Stimulated activated CD4-positive, alpha-beta T cell treated with anti-CD3 and anti-CD28 coated beads, Interleukin-2, amount 100 ng/mL, for 4 hours (primary cell): ENCODE measurements around the gene FREY1.

Source experiments
- DNase-seq: peaks from one replicate; pipeline ENCODE4 v3.0.0-alpha.2; 2020; ENCODE audit warnings: low read depth

FREY1 gene

DNA sequence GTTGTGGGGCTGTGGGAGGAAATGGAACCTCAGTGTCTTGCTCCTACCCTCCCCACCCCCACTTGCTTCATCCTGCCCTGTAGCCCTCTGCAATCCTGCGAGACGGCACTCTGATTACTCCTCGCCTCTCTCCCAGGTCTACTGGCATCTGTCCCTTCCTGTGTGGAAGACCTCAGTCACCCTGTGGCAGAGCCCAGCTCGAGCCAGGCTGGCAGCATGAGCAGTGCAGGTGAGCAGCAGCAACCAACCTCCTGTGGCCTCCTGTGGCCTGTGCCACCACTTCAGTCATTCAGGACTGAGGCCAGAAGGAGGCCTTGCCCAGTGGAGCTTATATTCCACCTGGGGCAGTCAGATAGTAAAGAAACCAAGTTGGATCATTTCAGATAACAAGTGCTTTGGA lies 36.4 kb downstream of the FREY1 start:
- DNase-seq: no peak

GRCh38 chr11:45869551-45869950 lies 37.5 kb downstream of the FREY1 start:
- no peak for DNase-seq

GRCh38 chr11:45864041-45864440 lies 43.0 kb downstream of the FREY1 start:
- DNase-seq: no peak

DNA sequence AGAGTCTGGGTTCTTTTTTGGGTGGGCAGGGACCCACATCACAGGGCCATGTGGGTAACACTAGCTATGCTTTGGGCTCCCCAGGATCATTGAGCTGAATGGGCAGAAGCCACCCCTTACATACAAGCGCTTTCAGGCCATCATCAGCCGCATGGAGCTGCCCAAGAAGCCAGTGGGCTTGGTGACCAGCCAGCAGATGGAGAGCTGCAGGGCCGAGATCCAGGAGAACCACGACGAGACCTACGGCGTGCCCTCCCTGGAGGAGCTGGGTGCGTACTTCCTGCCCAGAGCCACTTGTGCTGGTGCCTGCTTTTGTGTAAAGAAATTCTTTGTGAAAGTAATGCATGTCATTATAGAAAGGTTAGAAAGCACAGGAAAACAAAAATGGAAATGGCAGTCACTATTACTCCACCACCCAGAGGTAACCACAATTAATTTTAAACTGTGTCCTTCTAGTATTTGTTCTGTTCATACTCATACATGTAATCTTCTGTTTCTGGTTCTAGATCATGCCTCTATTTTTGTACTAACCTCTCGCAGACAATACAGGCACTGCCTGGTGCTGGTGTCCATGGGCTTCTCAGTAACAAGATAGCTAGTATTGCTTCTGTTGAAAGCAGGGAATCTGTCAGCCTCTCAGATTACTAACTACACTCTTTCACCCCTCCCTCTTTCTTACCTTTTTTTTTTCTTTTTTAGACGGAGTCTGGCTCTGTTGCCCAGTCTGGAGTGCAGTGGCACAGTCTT lies 46.1 kb downstream of the FREY1 start:
- no peak for DNase-seq

DNA sequence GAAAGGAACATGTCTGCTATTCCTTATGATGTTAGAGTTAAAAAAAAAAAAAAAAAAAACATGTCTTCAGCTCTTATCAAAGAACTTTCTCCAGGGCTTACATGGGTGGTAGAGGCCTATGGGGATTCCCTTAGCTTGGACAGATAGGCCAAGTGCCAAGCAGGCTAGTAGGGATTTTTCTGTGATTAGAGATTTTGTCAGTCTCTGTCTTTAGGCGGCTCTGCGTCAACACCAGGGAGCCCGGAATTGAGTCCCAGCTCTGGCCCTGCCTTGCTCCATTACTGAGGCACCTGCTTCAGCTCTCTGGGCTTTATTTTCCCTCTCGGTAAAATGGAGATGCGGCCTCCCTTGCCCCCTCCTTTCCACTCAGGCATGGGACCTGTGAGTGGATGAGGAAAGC lies 46.7 kb downstream of the FREY1 start:
- DNase-seq: no peak

GRCh38 chr11:45859661-45860140 lies 47.4 kb downstream of the FREY1 start:
- DNase-seq: no peak

DNA sequence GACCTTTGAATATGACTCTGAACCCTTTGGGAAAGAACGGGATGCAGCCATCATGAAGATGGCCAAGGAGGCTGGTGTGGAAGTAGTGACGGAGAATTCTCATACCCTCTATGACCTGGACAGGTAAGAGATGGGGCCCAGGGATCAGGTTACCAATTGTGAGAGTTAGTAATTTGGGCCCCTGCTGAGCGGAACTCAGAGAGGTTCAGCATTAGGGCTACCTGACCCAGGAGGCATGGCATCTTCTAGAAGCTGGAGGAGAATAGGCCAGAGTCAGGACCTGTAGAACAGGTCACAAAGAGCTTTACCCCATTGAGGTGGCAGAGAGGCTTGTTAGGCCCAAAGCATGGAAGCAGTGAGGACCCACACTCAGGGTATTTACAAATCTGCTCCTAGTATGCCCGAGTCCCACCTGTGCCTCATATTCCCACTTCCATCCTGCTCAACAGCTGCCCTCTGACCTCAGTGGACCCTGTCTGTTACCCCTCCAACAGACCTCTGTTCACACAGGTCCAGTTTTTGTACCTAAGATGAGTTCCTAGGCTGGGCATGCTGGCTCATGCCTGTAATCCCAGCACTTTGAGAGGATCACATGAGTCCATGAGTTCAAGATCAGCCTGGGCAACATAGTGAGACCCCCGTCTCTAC lies 48.2 kb downstream of the FREY1 start:
- no peak for DNase-seq

GRCh38 chr11:45857961-45858474 lies 49.1 kb downstream of the FREY1 start:
- no peak for DNase-seq
